Esophagus muscularis mucosa (tissue), 4 donors: ENCODE data around the gene KIZ. TPM values are rescaled to one million over a fixed set of nuclear protein-coding genes. Genes with fewer than 3 reads are reported as not detected.

Source experiments
- DNase-seq: peaks from one replicate; pipeline ENCODE4 v3.0.0-alpha.2; 2017; ENCODE audit errors: extremely low spot score
- H3K27ac ChIP-seq, 4 donors: fragments of 200-600 bp; sonication (generic); replicated peaks in 1 of 4; 1 replicate in 3 of 4; 2 replicates in 1 of 4; pipeline ENCODE4 v1.5.1; 2016 to 2019; ENCODE audit warnings: mild to moderate bottlenecking in 1 of 4
- H3K27me3 ChIP-seq, 4 donors: fragments of 200-600 bp; sonication (generic); one replicate each; pipeline versions ENCODE4 v1.5.1 to v1.6.0; 2016 to 2019
- H3K36me3 ChIP-seq, 4 donors: fragments of 200-600 bp; sonication (generic); one replicate each; pipeline ENCODE4 v1.5.1; 2016 to 2019
- H3K4me1 ChIP-seq, 4 donors: fragments of 200-600 bp; sonication (generic); one replicate each; pipeline ENCODE4 v1.5.1; 2016 to 2019
- H3K4me3 ChIP-seq, 4 donors: fragments of 200-600 bp; sonication (generic); 1 replicate in 2 of 4; 2 replicates in 2 of 4; pipeline ENCODE4 v1.5.1; 2016 to 2019; ENCODE audit warnings: mild to moderate bottlenecking in 4 of 4, moderate library complexity in 1 of 4
- H3K9me3 ChIP-seq, 4 donors: fragments of 200-600 bp; sonication (generic); 1 replicate in 3 of 4; 2 replicates in 1 of 4; pipeline ENCODE4 v1.5.1; 2016 to 2019
- EP300 ChIP-seq: sonication (generic); formaldehyde crosslinking; IDR thresholded peaks from one replicate; pipeline ENCODE4 v1.6.1; 2017; ENCODE audit warnings: antibody characterized with exemption
- POLR2A ChIP-seq: fragments of 450-650 bp; IDR thresholded peaks from one replicate; pipeline ENCODE4 v1.6.1; 2017; ENCODE audit warnings: antibody characterized with exemption, moderate library complexity, mild to moderate bottlenecking, low read depth
- POLR2AphosphoS5 ChIP-seq, 2 donors: sonication (generic); formaldehyde crosslinking; IDR thresholded peaks; one replicate each; pipeline ENCODE4 v1.6.1; 2017; ENCODE audit warnings: antibody characterized with exemption in 2 of 2
- WGBS: methylation state at CpG from one replicate; pipeline ENCODE4 v1.1.5; 2018; 5-methylcytosine and 5-hydroxymethylcytosine counted together
- intact Hi-C: fragments of 100-400 bp; cut with DNase I; formaldehyde crosslinking; loops from one replicate; pipeline ENCODE4 v1.15.1; 2023
- total RNA-seq, 4 donors: library from RNA; depleted of rRNA; stranded (reverse); fragments of >200 nt; gene quantifications; one replicate each; pipeline versions ENCODE4 v1.1.0 to v1.2.1, GENCODE V29; 2016
- TF ChIP-seq, protein P1 (sequence below), 3 experiments: fragments of 200-600 bp in 2 of 3; fragments of 450-650 bp in 1 of 3; sonication (generic) in 2 of 3; IDR thresholded peaks; one replicate each; pipeline ENCODE4 v1.5.1; 2017 to 2019; ENCODE audit warnings: antibody characterized with exemption in 3 of 3, mild to moderate bottlenecking in 2 of 3, moderate library complexity in 1 of 3

The KIZ gene
- total RNA-seq, 4 donors from 2014 or later = 17.2 to 32.0 (median 25.6) TPM

DNA sequence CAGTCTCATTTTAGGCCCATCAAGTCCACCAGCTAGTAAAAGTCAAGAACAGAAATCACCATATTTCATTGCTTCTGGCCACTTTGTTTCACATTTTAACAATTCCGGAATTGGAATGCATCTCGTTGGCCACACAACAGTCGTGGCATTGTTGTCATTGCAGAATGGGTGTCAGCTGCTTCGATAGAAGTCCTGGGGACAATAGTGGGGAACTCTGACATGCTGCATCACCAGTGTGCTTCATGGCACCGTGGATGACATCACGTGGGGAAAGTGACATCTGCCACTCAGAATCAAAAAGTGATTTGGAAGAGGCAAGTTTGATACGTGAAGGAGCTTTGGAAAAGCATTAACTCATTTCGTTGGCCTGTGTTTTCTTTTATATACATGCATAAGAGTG, 133.5 kb downstream of the KIZ start:
- Histone ChIP-seq H3K4me1 (no peaks in the 10 kb centered on the region), H3K27ac (no peak overlapping the region), H3K36me3 (no peaks in the 10 kb centered on the region), H3K4me3 (no peak overlapping the region), H3K27me3 (no peaks in the 10 kb centered on the region), H3K9me3 (no peaks in the 10 kb centered on the region)
- intact Hi-C loops = no loop called here
- WGBS = 79% methylated on average over 8 of the region's 8 CpGs
- TF ChIP-seq EP300 (no peak), POLR2A (no peak), POLR2AphosphoS5 (IDR thresholded peaks at IDR 0.05) (no peak)
- TF ChIP-seq, protein P1, sequence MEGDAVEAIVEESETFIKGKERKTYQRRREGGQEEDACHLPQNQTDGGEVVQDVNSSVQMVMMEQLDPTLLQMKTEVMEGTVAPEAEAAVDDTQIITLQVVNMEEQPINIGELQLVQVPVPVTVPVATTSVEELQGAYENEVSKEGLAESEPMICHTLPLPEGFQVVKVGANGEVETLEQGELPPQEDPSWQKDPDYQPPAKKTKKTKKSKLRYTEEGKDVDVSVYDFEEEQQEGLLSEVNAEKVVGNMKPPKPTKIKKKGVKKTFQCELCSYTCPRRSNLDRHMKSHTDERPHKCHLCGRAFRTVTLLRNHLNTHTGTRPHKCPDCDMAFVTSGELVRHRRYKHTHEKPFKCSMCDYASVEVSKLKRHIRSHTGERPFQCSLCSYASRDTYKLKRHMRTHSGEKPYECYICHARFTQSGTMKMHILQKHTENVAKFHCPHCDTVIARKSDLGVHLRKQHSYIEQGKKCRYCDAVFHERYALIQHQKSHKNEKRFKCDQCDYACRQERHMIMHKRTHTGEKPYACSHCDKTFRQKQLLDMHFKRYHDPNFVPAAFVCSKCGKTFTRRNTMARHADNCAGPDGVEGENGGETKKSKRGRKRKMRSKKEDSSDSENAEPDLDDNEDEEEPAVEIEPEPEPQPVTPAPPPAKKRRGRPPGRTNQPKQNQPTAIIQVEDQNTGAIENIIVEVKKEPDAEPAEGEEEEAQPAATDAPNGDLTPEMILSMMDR (IDR thresholded peaks at IDR 0.05) = no peak
- DNase-seq = no peak

DNA sequence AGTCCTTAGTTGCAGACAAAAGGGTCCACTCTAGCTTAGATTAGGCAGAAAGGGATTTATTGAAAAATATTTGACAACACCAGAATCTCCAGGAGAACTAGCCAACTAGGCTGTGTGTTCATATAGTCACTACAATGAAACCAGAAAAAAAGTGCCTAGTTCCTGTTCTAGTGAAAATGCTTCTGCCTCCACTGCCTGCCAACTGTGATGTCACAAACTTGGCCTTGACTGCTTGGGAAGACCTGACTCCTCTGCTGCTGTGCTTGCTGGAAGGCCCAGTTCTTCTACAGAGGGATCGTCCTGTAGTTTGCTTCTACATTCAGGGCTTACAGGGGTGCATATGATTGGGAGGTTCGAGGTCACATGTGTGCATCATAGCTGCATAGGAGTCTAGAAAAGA, 136.9 kb downstream of the KIZ start:
- Histone ChIP-seq H3K4me1 (no peaks in the 10 kb centered on the region), H3K27me3 (no peaks in the 10 kb centered on the region), H3K4me3 (no peak overlapping the region), H3K9me3 (peaks cover 0 to 8% (median 0%) of the 10 kb centered on the region in 4 donors), H3K36me3 (no peaks in the 10 kb centered on the region), H3K27ac (no peak overlapping the region)
- no peak for DNase-seq
- 77% methylated on average over 2 of the region's 2 CpGs for WGBS
- intact Hi-C loops = no loop called here
- TF ChIP-seq, protein P1 (IDR thresholded peaks at IDR 0.05) = no peak
- TF ChIP-seq POLR2AphosphoS5 (IDR thresholded peaks at IDR 0.05) (no peak), EP300 (no peak), POLR2A (no peak)

DNA sequence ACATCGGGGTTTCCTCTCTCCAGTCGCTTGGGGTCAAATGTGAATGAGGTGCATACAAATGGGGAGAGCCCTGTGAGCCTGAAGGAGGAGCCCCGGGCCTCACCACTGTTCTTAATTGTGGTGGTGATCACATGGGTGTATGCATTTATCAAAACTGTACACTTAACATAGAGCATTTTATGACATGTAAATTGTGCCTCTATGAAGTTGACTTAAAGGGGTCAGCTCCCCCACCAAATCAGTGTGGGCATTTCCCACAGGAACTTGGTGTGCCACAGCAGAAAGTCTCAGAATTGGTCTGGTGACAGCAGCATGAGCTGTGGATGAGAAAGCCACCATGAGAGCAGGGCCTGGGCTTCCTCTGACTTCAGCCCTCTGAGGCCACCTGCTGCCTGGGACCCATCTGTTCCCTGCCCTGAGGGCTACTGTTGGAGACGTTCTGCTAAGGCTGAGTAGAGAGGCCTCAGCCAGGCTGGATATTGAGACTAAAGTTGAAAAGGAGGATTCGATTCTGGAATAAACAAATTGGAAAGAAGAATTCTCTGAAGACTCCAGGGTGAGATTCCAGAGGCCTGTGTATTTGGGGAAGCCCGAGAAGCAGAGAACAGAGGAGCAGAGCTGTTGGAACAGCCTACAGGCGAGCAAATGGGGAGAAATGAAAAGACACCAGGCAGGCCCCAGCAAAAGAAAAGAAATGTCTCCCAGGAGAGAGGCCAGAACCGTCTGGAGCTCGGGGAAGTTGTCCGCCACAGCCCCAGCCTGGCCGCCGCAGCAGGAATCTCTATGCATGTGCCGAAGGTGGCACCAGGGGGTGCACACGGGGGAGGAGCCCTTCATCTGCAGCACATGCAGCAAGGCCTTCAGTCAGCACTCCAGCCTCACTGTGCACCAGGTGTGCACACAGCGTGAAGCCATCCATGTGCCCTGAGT, 139.6 kb downstream of the KIZ start:
- Histone ChIP-seq H3K27ac (no peak overlapping the region), H3K27me3 (no peaks in the 10 kb centered on the region), H3K4me1 (no peaks in the 10 kb centered on the region), H3K4me3 (no peak overlapping the region), H3K36me3 (no peaks in the 10 kb centered on the region), H3K9me3 (peaks cover 0 to 8% (median 0%) of the 10 kb centered on the region in 4 donors)
- TF ChIP-seq POLR2A (no peak), EP300 (no peak), POLR2AphosphoS5 (IDR thresholded peaks at IDR 0.05) (no peak)
- TF ChIP-seq, protein P1 (IDR thresholded peaks at IDR 0.05) = no peak
- no peak for DNase-seq
- 71% methylated on average over 15 of the region's 15 CpGs for WGBS
- intact Hi-C loops = no loop called here

DNA sequence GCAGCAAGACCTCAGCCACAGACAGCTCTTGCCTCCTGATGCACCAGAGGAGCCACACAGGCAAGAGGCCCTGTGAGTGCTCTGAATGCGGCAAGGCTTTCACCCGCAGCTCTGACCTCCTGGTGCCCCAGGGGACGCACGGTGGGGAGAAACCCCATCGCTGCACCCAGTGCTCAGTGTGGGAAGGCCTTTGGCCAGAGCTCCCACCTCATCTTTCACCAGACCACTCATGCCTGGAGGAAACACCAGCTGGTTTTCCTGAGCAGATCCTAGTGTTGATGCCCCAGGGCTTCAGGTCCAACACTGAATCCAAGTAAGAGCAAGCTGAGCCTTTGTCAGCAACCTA, 140.3 kb downstream of the KIZ start:
- Histone ChIP-seq H3K9me3 (peaks cover 0 to 9% (median 0%) of the 10 kb centered on the region in 4 donors), H3K27me3 (no peaks in the 10 kb centered on the region), H3K4me1 (no peaks in the 10 kb centered on the region), H3K27ac (no peak overlapping the region), H3K36me3 (no peaks in the 10 kb centered on the region), H3K4me3 (no peak overlapping the region)
- intact Hi-C loops = no loop called here
- no peak for TF ChIP-seq POLR2AphosphoS5 (IDR thresholded peaks at IDR 0.05)
- TF ChIP-seq EP300 = no peak
- TF ChIP-seq, protein P1 (IDR thresholded peaks at IDR 0.05) = no peak
- no peak for TF ChIP-seq POLR2A
- no CpG with 5 or more reads among the region's 5 CpGs for WGBS
- DNase-seq = no peak
